GM12891 (cell line): ENCODE results near the gene MIS18A.

Experiments
- PAX5 ChIP-seq: IDR thresholded peaks from 2 replicates; pipeline ENCODE4 v1.6.1; 2011; ENCODE audit warnings: low read length, moderate library complexity, mild to moderate bottlenecking; ENCODE audit not compliant: insufficient read depth, severe bottlenecking
- POLR2A ChIP-seq: IDR thresholded peaks from 2 replicates; pipeline ENCODE4 v1.6.1; 2011; ENCODE audit warnings: low read depth, low read length, control low read depth
- POLR2AphosphoS5 ChIP-seq: IDR thresholded peaks from 2 replicates; pipeline ENCODE4 v1.6.1; 2011; ENCODE audit warnings: low read depth, low read length, control low read depth
- POU2F2 ChIP-seq: IDR thresholded peaks from 2 replicates; pipeline ENCODE4 v1.6.1; 2011; ENCODE audit warnings: low read depth, mild to moderate bottlenecking, control low read depth, low read length, moderate library complexity
- SPI1 ChIP-seq: IDR thresholded peaks from 2 replicates; pipeline ENCODE4 v1.6.1; 2011; ENCODE audit warnings: low read depth, low read length, control low read depth
- TAF1 ChIP-seq: IDR thresholded peaks from 2 replicates; pipeline ENCODE4 v1.6.1; 2011; ENCODE audit warnings: low read depth, low read length, control low read depth

GRCh38 chr21:32306021-32306780, 27.4 kb upstream of the MIS18A start:
- TF ChIP-seq SPI1: no peak
- no peak for TF ChIP-seq TAF1
- no peak for TF ChIP-seq POLR2AphosphoS5
- TF ChIP-seq POLR2A: no peak
- no peak for TF ChIP-seq POU2F2
- TF ChIP-seq PAX5: no peak
